LNCaP clone FGC (cell line): ENCODE results near the gene NDRG4.

Experiments
- DNase-seq: peaks from one replicate; pipeline ENCODE4 v3.0.0-alpha.2; 2011; ENCODE audit warnings: low read depth
- H3K4me3 ChIP-seq: 2 replicates; pipeline ENCODE4 v1.5.1; 2011; ENCODE audit warnings: mild to moderate bottlenecking, low read depth, low read length, control low read depth
- CTCF ChIP-seq: IDR thresholded peaks from 2 replicates; pipeline ENCODE4 v1.5.1; 2012; ENCODE audit warnings: mild to moderate bottlenecking; ENCODE audit not compliant: control insufficient read depth, insufficient read depth; ENCODE audit errors: extremely low read depth

The NDRG4 gene

DNA sequence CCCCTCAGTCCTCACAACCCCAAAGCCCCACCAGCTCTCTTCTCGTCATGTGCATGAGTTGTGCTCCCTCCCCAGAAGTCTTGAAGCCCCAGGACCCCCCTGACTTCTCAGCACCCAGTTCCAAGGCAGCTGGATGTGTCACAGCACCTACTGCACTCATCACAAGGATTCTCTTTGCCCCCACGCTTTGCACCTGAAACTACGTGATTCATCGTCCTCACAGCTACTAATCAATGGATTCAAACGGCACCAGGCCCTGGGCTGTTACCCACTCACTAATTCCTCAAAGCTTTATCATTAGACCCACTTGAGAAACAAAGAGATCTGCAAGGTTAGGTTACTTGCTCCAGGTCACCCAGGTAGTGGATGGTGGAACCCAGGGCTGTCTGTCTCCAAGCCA is 45.1 kb upstream of the NDRG4 start:
- H3K4me3 ChIP-seq: no peak overlapping the region
- TF ChIP-seq CTCF: no peak
- DNase-seq: no peak

DNA sequence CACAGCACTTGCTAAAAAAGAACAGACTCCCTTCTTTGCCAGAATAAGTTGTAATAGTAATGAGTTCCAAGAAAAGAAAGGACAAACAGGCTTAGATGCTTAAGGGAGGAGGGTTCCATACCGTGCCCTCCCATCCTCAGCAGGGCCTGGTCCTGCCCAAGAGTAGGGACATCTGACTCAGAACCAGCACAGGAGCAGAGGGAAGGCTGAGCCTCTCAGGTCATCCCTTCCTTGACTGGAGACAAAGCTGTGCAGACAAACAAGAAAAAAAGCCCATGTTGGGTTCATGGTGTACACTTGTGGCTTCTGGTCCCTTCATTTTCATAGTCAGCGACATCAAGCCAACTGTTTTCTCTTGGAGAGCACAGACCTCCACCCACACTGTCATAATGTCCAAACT is 44.2 kb upstream of the NDRG4 start:
- no peak overlapping the region for H3K4me3 ChIP-seq
- no peak for DNase-seq
- TF ChIP-seq CTCF: no peak

- DNase-seq: no peak
- TF ChIP-seq CTCF: no peak
- H3K4me3 ChIP-seq: no peak overlapping the region
These were observed 43.8 kb upstream of the NDRG4 start for GRCh38 chr16:58456193-58456592.

- no peak for TF ChIP-seq CTCF
- DNase-seq: no peak
- H3K4me3 ChIP-seq: no peak overlapping the region
These were observed 41.2 kb upstream of the NDRG4 start for GRCh38 chr16:58458606-58459343.

DNA sequence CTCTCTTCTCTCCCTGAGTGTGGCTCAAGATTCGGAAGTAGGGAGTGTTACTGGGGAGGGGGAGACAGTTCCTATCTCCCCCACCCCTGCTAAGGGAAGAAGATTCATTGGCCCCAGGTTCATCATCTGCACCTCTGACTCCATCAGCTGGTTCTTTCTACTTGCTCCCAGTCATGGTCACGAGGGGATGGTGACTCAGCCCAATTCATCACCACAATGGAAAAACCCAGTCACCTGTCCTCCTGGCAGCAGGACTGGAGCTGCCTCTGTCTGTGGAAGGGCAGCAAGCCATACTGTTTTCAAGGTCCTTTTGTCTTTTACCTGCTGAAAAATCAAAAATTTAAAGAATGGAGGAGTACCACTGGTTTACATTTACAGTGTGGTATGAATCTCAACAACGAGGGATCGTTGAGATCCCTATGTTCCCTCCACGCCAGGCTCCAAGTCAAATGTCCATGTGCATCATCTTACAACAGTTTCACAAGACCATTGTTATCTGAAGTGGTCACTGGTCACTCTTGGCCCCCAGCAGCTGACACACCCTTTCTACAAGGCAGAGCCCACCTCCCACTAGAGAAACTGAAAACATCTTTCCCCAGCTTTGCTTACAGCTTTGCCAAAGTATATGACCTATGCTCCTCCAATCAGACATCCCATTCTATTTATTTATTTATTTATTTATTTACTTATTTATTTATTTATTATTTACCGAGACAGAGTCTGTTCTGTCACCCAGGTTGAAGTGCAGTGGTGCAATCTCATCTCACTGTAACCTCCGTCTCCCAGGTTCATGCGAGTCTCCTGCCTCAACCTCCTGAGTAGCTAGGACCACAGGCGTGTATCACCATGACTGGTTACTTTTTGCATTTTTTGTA is 40.4 kb upstream of the NDRG4 start:
- DNase-seq: no peak
- H3K4me3 ChIP-seq: no peak overlapping the region
- no peak for TF ChIP-seq CTCF

GRCh38 chr16:58460219-58460610 is 39.7 kb upstream of the NDRG4 start:
- DNase-seq: no peak
- TF ChIP-seq CTCF: no peak
- no peak overlapping the region for H3K4me3 ChIP-seq

DNA sequence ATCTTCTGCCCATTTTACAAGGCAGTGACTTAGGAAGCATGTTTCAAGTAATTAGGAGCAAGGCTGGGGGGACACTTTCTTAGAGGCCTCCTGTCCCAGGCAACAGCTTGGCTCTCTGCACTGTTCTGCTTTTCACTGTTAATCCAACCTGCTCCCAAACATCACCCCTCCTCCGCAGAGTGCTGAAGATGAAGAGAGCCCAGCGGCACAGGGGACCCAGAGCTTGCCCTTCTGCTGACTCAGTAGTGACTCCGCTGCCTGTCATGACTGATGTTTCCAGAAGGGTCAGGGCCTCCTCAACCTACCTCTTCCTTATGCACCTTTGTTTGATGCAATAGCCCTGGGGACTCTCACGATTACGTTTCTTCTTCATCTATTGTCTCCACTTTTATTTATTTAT is 38.9 kb upstream of the NDRG4 start:
- no peak for DNase-seq
- no peak for TF ChIP-seq CTCF

More for the DNA sequence above, 38.9 kb upstream of the NDRG4 start:
- no peak overlapping the region for H3K4me3 ChIP-seq
